Naive thymus-derived CD8-positive, alpha-beta T cell (primary cell): ENCODE data around the gene SLC7A8. TPM values are rescaled to one million over a fixed set of nuclear protein-coding genes. Genes with fewer than 3 reads are reported as not detected.
A peak's percentile ranks its signal among the peaks of the same experiment; 100 is the strongest.

Experiments used
- ATAC-seq, 2 donors: fragments of 150-1000 bp; cut with Tn5 transposase in 1 of 2; sonication (Bioruptor Pico), chemical (Tn5 transposase) in 1 of 2; 1 replicate in 1 of 2; 2 replicates in 1 of 2; pipeline ENCODE4 v1.10.0; 2021; ENCODE audit warnings: mild to moderate bottlenecking in 2 of 2, moderate library complexity in 2 of 2
- POLR2A ChIA-PET: fragments of 350-600 bp; sonication (Branson Sonifier 250); formaldehyde crosslinking; loops from one replicate; lab custom pipeline; 2021; ENCODE audit warnings: antibody characterized with exemption; lab: Charles Lee
- DNase-seq, 10 donors: peaks; one replicate each; pipeline versions ENCODE4 v3.0.0 to v3.0.0-alpha.2; 2020 to 2022
- H3K27ac Mint-ChIP-seq, 10 donors: one replicate each; pipeline ENCODE4 v1.8.0; 2020 to 2022; ENCODE audit warnings: mild to moderate bottlenecking in 10 of 10, mixed read lengths in 10 of 10, moderate library complexity in 4 of 10, inconsistent platforms in 1 of 10
- H3K27me3 Mint-ChIP-seq, 5 donors: one replicate each; pipeline ENCODE4 v1.8.0; 2021 to 2022; ENCODE audit warnings: mixed read lengths in 5 of 5
- H3K36me3 Mint-ChIP-seq, 3 donors: one replicate each; pipeline ENCODE4 v1.8.0; 2020 to 2022; ENCODE audit warnings: mixed read lengths in 3 of 3, mild to moderate bottlenecking in 2 of 3, inconsistent platforms in 1 of 3
- H3K4me1 Mint-ChIP-seq, 4 donors: one replicate each; pipeline ENCODE4 v1.8.0; 2021 to 2022; ENCODE audit warnings: mixed read lengths in 4 of 4
- H3K4me3 Mint-ChIP-seq, 10 donors: one replicate each; pipeline ENCODE4 v1.8.0; 2020 to 2022; ENCODE audit warnings: mild to moderate bottlenecking in 10 of 10, mixed read lengths in 10 of 10, moderate library complexity in 6 of 10, inconsistent platforms in 1 of 10
- H3K9me3 Mint-ChIP-seq, 9 donors: one replicate each; pipeline ENCODE4 v1.8.0; 2020 to 2022; ENCODE audit warnings: mixed read lengths in 9 of 9, mild to moderate bottlenecking in 3 of 9, inconsistent platforms in 1 of 9, moderate library complexity in 1 of 9
- polyA plus RNA-seq, 3 donors: library from polyadenylated mRNA; unstranded; fragments of 300-500 nt; fragmentation: Illumina TruSeq; gene quantifications; one replicate each; pipeline ENCODE4 v1.2.3, GENCODE V29; 2021
- total RNA-seq, 8 experiments: library from RNA in 2 of 8; stranded (reverse) in 2 of 8; gene quantifications; one replicate each; pipeline ENCODE4 v1.2.3 and lab custom pipeline; 2021 to 2026

SLC7A8 gene
- total and polyA plus RNA-seq, 5 experiments from 2014 or later = 4.0 to 12.8 (median 7.9) TPM

- ATAC-seq = no peak
- peaks cover 4 to 39% (median 22%) of the 10 kb centered on the region in 4 donors for H3K4me1 Mint-ChIP-seq
- peaks cover 0 to 15% (median 2%) of the 10 kb centered on the region in 5 donors for H3K27me3 Mint-ChIP-seq
- no peaks in the 10 kb centered on the region for H3K36me3 Mint-ChIP-seq
- DNase-seq = no peak
- no peaks in the 10 kb centered on the region for H3K9me3 Mint-ChIP-seq
- POLR2A ChIA-PET = interaction anchor here (0.9 to 2.2 kb wide), 4 partner anchors 8 to 139 kb away, joined by 3 to 13 read pairs (median 4); partner anchors contain the start of gene PABPN1
- H3K27ac Mint-ChIP-seq = peak overlapping the region in 4 of 10 donors; percentile 41 to 80 (median 72)
- H3K4me3 Mint-ChIP-seq = no peak overlapping the region
Measured at GRCh38 chr14:23181946-23182345, 1.5 kb downstream of the SLC7A8 start.

GRCh38 chr14:23181453-23181852 lies 2.0 kb downstream of the SLC7A8 start:
- H3K9me3 Mint-ChIP-seq = no peaks in the 10 kb centered on the region
- peak overlapping the region in 3 of 10 donors; percentile 41 to 80 (median 73) for H3K27ac Mint-ChIP-seq
- H3K36me3 Mint-ChIP-seq = no peaks in the 10 kb centered on the region
- H3K27me3 Mint-ChIP-seq = peaks cover 0 to 15% (median 2%) of the 10 kb centered on the region in 5 donors
- H3K4me1 Mint-ChIP-seq = peaks cover 3 to 38% (median 21%) of the 10 kb centered on the region in 4 donors
- DNase-seq (no peak), ATAC-seq (no peak)
- POLR2A ChIA-PET = interaction anchor here (0.9 to 2.2 kb wide), 3 partner anchors 19 to 140 kb away, joined by 3 to 13 read pairs (median 5); partner anchors contain the start of gene PABPN1
- no peak overlapping the region for H3K4me3 Mint-ChIP-seq

GRCh38 chr14:23177181-23177580 lies 6.3 kb downstream of the SLC7A8 start:
- Mint-ChIP-seq H3K4me1 (peaks cover 14 to 61% (median 48%) of the 10 kb centered on the region in 4 donors), H3K27me3 (peaks cover 0 to 15% (median 2%) of the 10 kb centered on the region in 5 donors), H3K4me3 (peak overlapping the region in 4 of 10 donors; percentile 21 to 61 (median 32)), H3K27ac (peak overlapping the region in 3 of 10 donors; percentile 33 to 74 (median 57)), H3K36me3 (peaks cover 0 to 3% (median 0%) of the 10 kb centered on the region in 3 donors), H3K9me3 (no peaks in the 10 kb centered on the region)
- POLR2A ChIA-PET = interaction anchor here (0.7 to 1.4 kb wide), 3 partner anchors 14 to 344 kb away, joined by 3 to 4 read pairs (median 4); partner anchors contain the start of genes ACIN1 and C14orf119
- ATAC-seq = no peak
- DNase-seq = no peak

GRCh38 chr14:23175823-23176222 lies 7.6 kb downstream of the SLC7A8 start:
- Mint-ChIP-seq H3K4me1 (peaks cover 16 to 71% (median 58%) of the 10 kb centered on the region in 4 donors), H3K9me3 (no peaks in the 10 kb centered on the region), H3K36me3 (peaks cover 0 to 3% (median 0%) of the 10 kb centered on the region in 3 donors), H3K27ac (no peak overlapping the region), H3K4me3 (no peak overlapping the region), H3K27me3 (peaks cover 0 to 10% (median 2%) of the 10 kb centered on the region in 5 donors)
- DNase-seq (no peak), ATAC-seq (no peak)
- POLR2A ChIA-PET = interaction anchor here (0.8 to 0.9 kb wide), 2 partner anchors 22 to 56 kb away, joined by 3 read pairs; no protein-coding TSS in a partner anchor

- H3K4me1 Mint-ChIP-seq = peaks cover 16 to 83% (median 62%) of the 10 kb centered on the region in 4 donors
- H3K36me3 Mint-ChIP-seq = peaks cover 0 to 3% (median 0%) of the 10 kb centered on the region in 3 donors
- H3K4me3 Mint-ChIP-seq = peak overlapping the region in 6 of 10 donors; percentile 1 to 58 (median 25)
- ATAC-seq = no peak
- no peak for DNase-seq
- no peaks in the 10 kb centered on the region for H3K9me3 Mint-ChIP-seq
- POLR2A ChIA-PET = interaction anchor here (1.0 kb wide), 1 partner anchor 8 kb away, joined by 3 read pairs; no protein-coding TSS in a partner anchor
- H3K27me3 Mint-ChIP-seq = peaks cover 0 to 4% (median 2%) of the 10 kb centered on the region in 5 donors
- H3K27ac Mint-ChIP-seq = peak overlapping the region in 1 of 10 donors; percentile 5
Measured at GRCh38 chr14:23174296-23175184, 8.9 kb downstream of the SLC7A8 start.

- DNase-seq = no peak
- H3K4me3 Mint-ChIP-seq = peak overlapping the region in 5 of 10 donors; percentile 1 to 58 (median 9)
- peaks cover 0 to 3% (median 0%) of the 10 kb centered on the region in 3 donors for H3K36me3 Mint-ChIP-seq
- peaks cover 16 to 77% (median 55%) of the 10 kb centered on the region in 4 donors for H3K4me1 Mint-ChIP-seq
- H3K27me3 Mint-ChIP-seq = no peaks in the 10 kb centered on the region
- ATAC-seq = no peak
- H3K9me3 Mint-ChIP-seq = no peaks in the 10 kb centered on the region
- POLR2A ChIA-PET = interaction anchor here (1.0 to 1.6 kb wide), 2 partner anchors 9 to 12 kb away, joined by 3 to 4 read pairs; no protein-coding TSS in a partner anchor
- peak overlapping the region in 1 of 10 donors; percentile 5 for H3K27ac Mint-ChIP-seq
Measured at GRCh38 chr14:23173796-23174195, 9.7 kb downstream of the SLC7A8 start.

- peaks cover 0 to 3% (median 0%) of the 10 kb centered on the region in 3 donors for H3K36me3 Mint-ChIP-seq
- ATAC-seq (no peak), DNase-seq (no peak)
- H3K27me3 Mint-ChIP-seq = no peaks in the 10 kb centered on the region
- peak overlapping the region in 9 of 10 donors; percentile 6 to 73 (median 44) for H3K4me3 Mint-ChIP-seq
- H3K27ac Mint-ChIP-seq = peak overlapping the region in 5 of 10 donors; percentile 17 to 66 (median 52)
- POLR2A ChIA-PET = interaction anchor here (1.1 to 1.6 kb wide), 2 partner anchors 11 to 13 kb away, joined by 4 to 5 read pairs; no protein-coding TSS in a partner anchor
- peaks cover 16 to 79% (median 52%) of the 10 kb centered on the region in 4 donors for H3K4me1 Mint-ChIP-seq
- H3K9me3 Mint-ChIP-seq = no peaks in the 10 kb centered on the region
Measured at GRCh38 chr14:23173031-23173430, 10.4 kb downstream of the SLC7A8 start.

GRCh38 chr14:23172574-23172973 lies 10.9 kb downstream of the SLC7A8 start:
- DNase-seq (peak in 5 of 10 donors; percentile 13 to 67 (median 25)), ATAC-seq (peak; percentile 98)
- Mint-ChIP-seq H3K36me3 (peaks cover 0 to 3% (median 0%) of the 10 kb centered on the region in 3 donors), H3K4me1 (peaks cover 16 to 76% (median 50%) of the 10 kb centered on the region in 4 donors), H3K4me3 (peak overlapping the region in 7 of 10 donors; percentile 10 to 73 (median 52)), H3K9me3 (no peaks in the 10 kb centered on the region), H3K27ac (peak overlapping the region in 5 of 10 donors; percentile 13 to 87 (median 47)), H3K27me3 (no peaks in the 10 kb centered on the region)
- POLR2A ChIA-PET = interaction anchor here (1.1 to 1.6 kb wide), 2 partner anchors 11 to 14 kb away, joined by 4 to 5 read pairs; no protein-coding TSS in a partner anchor

GRCh38 chr14:23172096-23172495 lies 11.4 kb downstream of the SLC7A8 start:
- Mint-ChIP-seq H3K4me3 (peak overlapping the region in 5 of 10 donors; percentile 9 to 73 (median 44)), H3K27ac (peak overlapping the region in 6 of 10 donors; percentile 13 to 87 (median 46)), H3K9me3 (no peaks in the 10 kb centered on the region), H3K4me1 (peaks cover 16 to 72% (median 46%) of the 10 kb centered on the region in 4 donors), H3K27me3 (no peaks in the 10 kb centered on the region), H3K36me3 (peaks cover 0 to 3% (median 0%) of the 10 kb centered on the region in 3 donors)
- DNase-seq (no peak), ATAC-seq (no peak)
- POLR2A ChIA-PET = interaction anchor here (1.1 to 1.6 kb wide), 2 partner anchors 11 to 14 kb away, joined by 4 to 5 read pairs; no protein-coding TSS in a partner anchor

GRCh38 chr14:23171222-23171975 lies 12.1 kb downstream of the SLC7A8 start:
- no peaks in the 10 kb centered on the region for H3K9me3 Mint-ChIP-seq

GRCh38 chr14:23169622-23170021 lies 13.8 kb downstream of the SLC7A8 start:
- H3K9me3 Mint-ChIP-seq = no peaks in the 10 kb centered on the region
- no peaks in the 10 kb centered on the region for H3K27me3 Mint-ChIP-seq
- POLR2A ChIA-PET = no interaction called here
- DNase-seq (no peak), ATAC-seq (no peak)
- no peak overlapping the region for H3K4me3 Mint-ChIP-seq
- no peaks in the 10 kb centered on the region for H3K36me3 Mint-ChIP-seq
- H3K27ac Mint-ChIP-seq = no peak overlapping the region
- H3K4me1 Mint-ChIP-seq = peaks cover 16 to 65% (median 43%) of the 10 kb centered on the region in 4 donors

More at GRCh38 chr14:23171222-23171975, 12.1 kb downstream of the SLC7A8 start:
- H3K27ac Mint-ChIP-seq = peak overlapping the region in 5 of 10 donors; percentile 3 to 87 (median 39)
- POLR2A ChIA-PET = no interaction called here
- H3K36me3 Mint-ChIP-seq = peaks cover 0 to 3% (median 0%) of the 10 kb centered on the region in 3 donors
- H3K4me3 Mint-ChIP-seq = peak overlapping the region in 3 of 10 donors; percentile 5 to 73 (median 52)
- DNase-seq (no peak), ATAC-seq (no peak)
- no peaks in the 10 kb centered on the region for H3K27me3 Mint-ChIP-seq
- H3K4me1 Mint-ChIP-seq = peaks cover 16 to 71% (median 45%) of the 10 kb centered on the region in 4 donors
